Measurements from ENCODE around the gene IER5.

IER5 gene

DNA sequence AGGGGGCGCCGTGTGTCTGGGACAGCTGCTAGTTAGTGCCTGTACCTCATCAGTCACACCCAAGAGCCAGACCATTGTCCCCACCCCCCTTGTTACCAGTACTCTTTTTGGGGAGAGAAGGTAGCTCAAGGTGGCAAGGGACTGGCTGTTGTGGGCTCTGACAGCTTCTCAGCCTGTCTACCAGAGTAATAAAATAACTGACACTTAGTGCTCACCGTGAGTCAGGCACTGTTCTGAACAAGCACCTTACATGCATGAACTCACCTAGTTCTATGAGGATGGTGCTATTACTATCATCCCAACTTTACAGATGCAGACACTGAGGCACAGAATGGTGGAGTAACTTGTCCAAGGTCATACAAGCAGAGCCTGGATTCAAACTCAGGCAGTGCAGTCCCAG, 34.7 kb downstream of the IER5 start:
- no peaks in the 10 kb centered on the region for H3K27me3 Mint-ChIP-seq
- H3K27ac Mint-ChIP-seq = no peak overlapping the region
- no peak overlapping the region for H3K4me3 Mint-ChIP-seq
- no peaks in the 10 kb centered on the region for H3K9me3 Mint-ChIP-seq
- DNase-seq = no peak
- H3K36me3 Mint-ChIP-seq (ENCODE audit: low read depth) = no peaks in the 10 kb centered on the region
- peaks cover 12% of the 10 kb centered on the region for H3K4me1 Mint-ChIP-seq (ENCODE audit: low read depth)

DNA sequence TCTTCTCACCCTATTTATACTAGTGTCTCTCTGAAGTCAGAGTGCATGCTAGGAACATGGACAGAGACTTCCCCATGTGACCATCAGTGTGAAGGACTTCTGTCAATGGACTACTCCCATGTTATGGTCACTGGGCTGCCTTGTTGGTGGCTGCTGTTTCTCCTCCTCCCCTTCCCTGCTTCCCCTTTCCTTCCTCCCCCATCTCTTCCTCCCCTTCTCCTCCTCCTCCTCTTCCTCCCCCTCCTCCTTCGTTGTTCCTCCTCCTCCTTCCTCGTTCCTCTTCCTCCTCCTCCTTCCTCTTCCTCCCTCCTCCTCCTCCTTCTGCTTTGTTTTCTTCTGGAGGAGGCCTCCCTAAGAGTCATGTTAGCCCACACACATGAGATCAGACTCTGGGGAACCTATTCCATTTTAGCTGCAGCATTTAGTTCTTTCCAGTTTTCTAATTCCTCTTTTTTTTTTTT, 35.8 kb downstream of the IER5 start:
- Mint-ChIP-seq H3K4me1 (ENCODE audit: low read depth) (peaks cover 19% of the 10 kb centered on the region), H3K36me3 (ENCODE audit: low read depth) (no peaks in the 10 kb centered on the region), H3K27me3 (peaks cover 5% of the 10 kb centered on the region), H3K4me3 (no peak overlapping the region), H3K27ac (no peak overlapping the region), H3K9me3 (no peaks in the 10 kb centered on the region)
- DNase-seq = no peak

DNA sequence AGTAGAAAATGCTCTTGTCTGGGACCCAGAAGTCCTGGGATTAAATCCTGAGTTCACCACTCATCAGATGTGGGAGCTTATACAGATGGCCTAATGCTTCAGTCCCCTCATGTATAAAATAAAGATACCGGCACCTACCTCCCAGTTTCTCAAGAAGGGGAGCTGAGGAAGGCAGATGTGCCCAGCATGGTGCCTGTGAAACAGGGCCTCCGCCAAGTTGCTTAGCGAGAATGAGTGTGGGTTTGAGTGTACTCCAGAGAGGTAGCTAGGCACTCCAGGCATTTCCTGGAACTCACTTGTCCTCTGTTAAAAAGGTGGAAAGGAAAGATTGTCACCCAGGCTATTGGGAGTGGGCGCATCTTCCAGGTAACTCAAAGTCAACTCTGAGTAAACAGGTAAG, 37.8 kb downstream of the IER5 start:
- Mint-ChIP-seq H3K4me3 (no peak overlapping the region), H3K9me3 (no peaks in the 10 kb centered on the region), H3K36me3 (ENCODE audit: low read depth) (no peaks in the 10 kb centered on the region), H3K27ac (no peak overlapping the region), H3K27me3 (peaks cover 10% of the 10 kb centered on the region), H3K4me1 (ENCODE audit: low read depth) (peaks cover 26% of the 10 kb centered on the region)
- DNase-seq = no peak

DNA sequence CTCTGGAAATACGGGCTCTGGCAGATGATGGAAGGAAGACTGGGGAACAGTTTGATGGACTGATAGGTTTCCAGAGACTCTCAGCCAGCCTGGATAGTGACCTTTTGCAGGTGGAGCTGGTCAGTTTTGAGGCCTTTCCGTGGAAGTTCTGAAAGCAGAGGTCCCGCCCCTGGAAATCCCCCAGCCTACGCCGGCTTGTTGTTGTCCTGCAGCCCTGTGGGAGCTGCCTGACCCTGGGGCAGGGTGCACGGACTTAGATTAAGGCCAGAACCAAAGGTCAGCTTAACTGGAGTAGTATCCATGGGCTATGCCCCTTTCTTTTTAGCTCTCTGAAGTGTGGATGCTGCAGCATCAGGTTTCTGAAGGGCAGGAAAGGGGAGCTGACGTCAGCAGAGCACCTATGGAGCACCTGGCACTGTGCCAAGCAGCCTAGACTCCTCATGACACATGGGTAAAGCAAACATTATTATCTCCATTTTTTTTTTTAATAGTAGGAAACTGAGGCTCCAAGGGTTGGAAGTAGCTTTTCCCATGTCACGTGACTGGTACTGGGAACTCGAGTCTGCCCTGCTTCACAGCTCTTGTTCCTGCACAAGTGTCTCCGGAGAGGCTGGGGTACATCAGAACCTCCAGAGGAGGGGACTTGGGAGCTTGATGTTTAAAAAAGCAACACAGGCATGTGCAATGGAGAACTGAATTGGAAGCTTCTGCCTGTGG, 38.5 kb downstream of the IER5 start:
- H3K27ac Mint-ChIP-seq = no peak overlapping the region
- H3K27me3 Mint-ChIP-seq = peaks cover 10% of the 10 kb centered on the region
- peaks cover 27% of the 10 kb centered on the region for H3K4me1 Mint-ChIP-seq (ENCODE audit: low read depth)

DNA sequence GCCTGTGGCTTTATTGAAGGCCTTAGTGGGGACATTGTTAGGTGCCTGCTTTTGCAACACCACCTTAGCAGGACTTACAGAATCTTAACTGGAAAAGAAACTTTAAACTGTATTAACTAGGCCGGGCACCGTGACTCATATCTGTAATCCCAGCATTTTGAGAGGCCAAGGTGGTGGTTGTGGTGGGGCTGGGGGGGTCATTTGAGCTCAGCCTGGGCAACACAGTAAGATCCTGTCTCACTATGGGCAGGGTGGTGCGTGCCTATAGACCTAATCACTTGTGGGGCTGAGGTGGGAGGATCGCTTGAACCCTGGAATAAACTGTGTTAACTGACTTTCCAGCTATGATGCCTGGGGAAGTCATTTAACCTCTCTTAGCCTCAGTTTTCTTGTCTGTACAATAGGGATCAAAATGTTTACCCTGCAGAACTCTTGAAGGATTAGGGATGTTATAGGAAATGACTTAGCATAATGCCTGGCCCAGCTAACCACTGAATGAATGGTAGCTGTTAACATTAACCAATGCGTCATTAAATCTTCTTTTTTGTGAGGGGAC, 39.5 kb downstream of the IER5 start:
- H3K36me3 Mint-ChIP-seq (ENCODE audit: low read depth) = no peaks in the 10 kb centered on the region
- H3K27me3 Mint-ChIP-seq = peaks cover 10% of the 10 kb centered on the region
- H3K27ac Mint-ChIP-seq = no peak overlapping the region
- DNase-seq = no peak
- peaks cover 27% of the 10 kb centered on the region for H3K4me1 Mint-ChIP-seq (ENCODE audit: low read depth)
- H3K9me3 Mint-ChIP-seq = no peaks in the 10 kb centered on the region
- no peak overlapping the region for H3K4me3 Mint-ChIP-seq

More for the DNA sequence above, 38.5 kb downstream of the IER5 start:
- H3K4me3 Mint-ChIP-seq = no peak overlapping the region
- H3K36me3 Mint-ChIP-seq (ENCODE audit: low read depth) = no peaks in the 10 kb centered on the region
- H3K9me3 Mint-ChIP-seq = no peaks in the 10 kb centered on the region
- no peak for DNase-seq

GRCh38 chr1:181128592-181129497, 40.3 kb downstream of the IER5 start:
- peaks cover 33% of the 10 kb centered on the region for H3K4me1 Mint-ChIP-seq (ENCODE audit: low read depth)
- H3K36me3 Mint-ChIP-seq (ENCODE audit: low read depth) = no peaks in the 10 kb centered on the region
- H3K4me3 Mint-ChIP-seq = no peak overlapping the region
- no peak overlapping the region for H3K27ac Mint-ChIP-seq
- no peak for DNase-seq
- H3K9me3 Mint-ChIP-seq = no peaks in the 10 kb centered on the region
- peaks cover 10% of the 10 kb centered on the region for H3K27me3 Mint-ChIP-seq

GRCh38 chr1:181129771-181130606, 41.5 kb downstream of the IER5 start:
- no peak overlapping the region for H3K27ac Mint-ChIP-seq

DNA sequence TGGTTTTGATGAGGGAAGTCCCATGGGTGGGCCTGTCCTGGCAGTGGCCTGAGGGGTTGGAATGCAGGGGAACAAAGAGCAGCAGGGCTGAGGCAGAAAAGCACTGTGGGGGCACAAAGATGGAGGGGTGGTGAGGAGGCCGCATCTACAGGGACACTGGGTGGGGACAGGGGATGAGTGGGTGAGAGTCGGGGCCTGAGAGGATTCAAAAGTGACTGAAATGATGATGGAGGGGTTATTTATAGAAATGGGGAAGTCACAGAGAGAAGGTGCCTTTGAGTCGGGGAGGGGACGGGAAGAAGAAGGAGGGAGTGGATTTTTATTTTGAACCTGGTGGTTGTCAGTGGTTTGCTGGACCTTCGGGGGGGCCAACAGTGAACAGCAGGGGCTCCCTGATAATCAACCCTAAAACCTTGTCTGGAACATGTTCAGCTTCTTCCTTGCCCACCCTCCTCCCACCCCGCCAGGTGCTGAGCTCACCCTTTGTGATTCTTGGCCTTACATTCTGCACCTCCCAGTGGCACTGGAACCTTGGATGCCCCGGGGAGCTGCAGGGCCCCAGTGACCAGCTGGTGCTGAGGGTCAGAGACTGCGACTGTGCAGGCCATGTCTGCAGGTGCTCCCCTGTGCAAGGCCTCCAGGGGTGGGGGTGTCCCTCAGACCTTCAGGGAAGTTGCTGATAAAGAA, 42.9 kb downstream of the IER5 start:
- peaks cover 54% of the 10 kb centered on the region for H3K4me1 Mint-ChIP-seq (ENCODE audit: low read depth)
- H3K4me3 Mint-ChIP-seq = no peak overlapping the region
- no peaks in the 10 kb centered on the region for H3K9me3 Mint-ChIP-seq
- peak overlapping the region; percentile 15 for H3K27ac Mint-ChIP-seq
- no peaks in the 10 kb centered on the region for H3K36me3 Mint-ChIP-seq (ENCODE audit: low read depth)
- DNase-seq = no peak
- H3K27me3 Mint-ChIP-seq = peaks cover 10% of the 10 kb centered on the region

More at GRCh38 chr1:181129771-181130606, 41.5 kb downstream of the IER5 start:
- no peak for DNase-seq
- H3K27me3 Mint-ChIP-seq = peaks cover 10% of the 10 kb centered on the region
- peaks cover 41% of the 10 kb centered on the region for H3K4me1 Mint-ChIP-seq (ENCODE audit: low read depth)
- H3K9me3 Mint-ChIP-seq = no peaks in the 10 kb centered on the region
- no peaks in the 10 kb centered on the region for H3K36me3 Mint-ChIP-seq (ENCODE audit: low read depth)
- no peak overlapping the region for H3K4me3 Mint-ChIP-seq

DNA sequence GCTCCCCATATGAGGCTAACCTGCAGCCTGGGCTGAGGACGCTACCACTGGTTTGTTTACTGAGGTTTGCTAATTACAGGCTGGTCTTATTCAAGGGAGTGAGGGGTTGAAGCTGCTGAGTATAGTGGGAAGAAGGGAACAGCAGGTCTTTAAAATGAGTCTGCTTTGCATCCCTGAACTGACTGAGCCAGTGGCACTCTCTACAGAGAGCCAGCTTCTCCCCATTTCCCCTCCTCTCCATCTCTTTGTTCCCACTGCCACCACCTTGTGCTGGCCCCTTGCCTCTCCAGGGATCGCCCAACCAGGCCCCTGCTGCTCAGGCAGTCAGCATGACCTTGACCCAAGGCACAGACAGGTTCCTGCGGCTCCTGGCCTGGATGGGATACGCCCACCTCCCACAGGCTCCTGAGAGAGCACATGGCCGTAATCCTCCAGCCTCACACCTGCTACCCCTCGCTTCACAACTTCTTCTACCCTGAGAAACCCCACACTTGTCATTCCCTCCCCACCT, 45.0 kb downstream of the IER5 start:
- H3K27me3 Mint-ChIP-seq = peaks cover 10% of the 10 kb centered on the region
- no peak for DNase-seq
- no peaks in the 10 kb centered on the region for H3K9me3 Mint-ChIP-seq
- peaks cover 59% of the 10 kb centered on the region for H3K4me1 Mint-ChIP-seq (ENCODE audit: low read depth)
- H3K4me3 Mint-ChIP-seq = no peak overlapping the region
- H3K36me3 Mint-ChIP-seq (ENCODE audit: low read depth) = no peaks in the 10 kb centered on the region
- H3K27ac Mint-ChIP-seq = no peak overlapping the region

GRCh38 chr1:181133969-181134418, 45.5 kb downstream of the IER5 start:
- Mint-ChIP-seq H3K4me3 (no peak overlapping the region), H3K9me3 (no peaks in the 10 kb centered on the region), H3K27me3 (peaks cover 8% of the 10 kb centered on the region), H3K4me1 (ENCODE audit: low read depth) (peaks cover 61% of the 10 kb centered on the region), H3K36me3 (ENCODE audit: low read depth) (no peaks in the 10 kb centered on the region), H3K27ac (peak overlapping the region; percentile 63)
- DNase-seq = no peak

DNA sequence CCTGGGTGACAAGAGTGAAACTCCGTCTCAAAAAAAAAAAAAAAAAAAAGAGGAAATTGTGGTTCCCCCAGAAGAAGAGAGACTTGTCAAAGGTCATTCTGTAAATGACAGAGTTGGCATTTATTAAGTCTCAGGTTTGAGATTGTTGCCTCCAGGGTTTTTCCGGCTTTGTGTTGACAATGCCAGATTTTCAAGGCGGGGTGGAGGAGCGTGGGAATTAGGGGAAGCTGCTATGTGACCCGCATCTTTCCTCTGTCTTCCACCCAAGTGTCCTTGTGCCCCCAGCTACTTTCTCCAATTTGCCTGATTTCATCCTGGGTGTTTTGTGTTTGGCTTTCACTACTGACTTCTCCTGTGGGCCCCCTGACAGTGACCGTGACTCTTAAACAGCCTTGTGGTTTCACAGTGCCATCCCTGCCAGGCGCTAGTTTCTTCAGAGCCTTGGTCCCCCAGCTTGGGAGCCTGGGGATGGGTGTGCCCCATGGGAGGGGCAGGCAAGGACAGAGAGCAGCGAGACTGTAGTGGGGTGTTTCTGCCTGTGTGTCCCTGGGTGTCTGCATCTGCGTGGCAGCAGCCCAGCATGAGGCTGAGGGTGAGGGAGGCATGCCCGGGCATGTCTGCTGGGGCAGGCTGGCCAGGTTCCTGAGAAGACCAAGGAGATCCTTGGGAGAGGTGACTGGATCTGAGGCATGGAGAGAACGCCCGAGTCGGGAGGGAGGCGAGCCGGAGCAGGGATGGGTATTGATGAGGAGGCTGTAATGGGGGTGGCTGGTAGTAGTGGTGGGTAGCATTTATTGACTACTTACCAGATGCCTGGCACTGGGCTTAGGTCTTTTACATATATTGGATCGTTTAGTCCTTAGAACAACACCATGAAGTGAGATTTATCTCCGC, 46.3 kb downstream of the IER5 start:
- Mint-ChIP-seq H3K4me3 (peak overlapping the region; percentile 51), H3K27ac (peak overlapping the region; percentile 88)
- DNase-seq = no peak

GRCh38 chr1:181135437-181135731, 46.9 kb downstream of the IER5 start:
- Mint-ChIP-seq H3K36me3 (ENCODE audit: low read depth) (no peaks in the 10 kb centered on the region), H3K4me3 (no peak overlapping the region), H3K4me1 (ENCODE audit: low read depth) (peaks cover 67% of the 10 kb centered on the region), H3K9me3 (no peaks in the 10 kb centered on the region), H3K27me3 (no peaks in the 10 kb centered on the region), H3K27ac (peak overlapping the region; percentile 88)
- no peak for DNase-seq

More for the DNA sequence above, 46.3 kb downstream of the IER5 start:
- peaks cover 4% of the 10 kb centered on the region for H3K27me3 Mint-ChIP-seq
- H3K36me3 Mint-ChIP-seq (ENCODE audit: low read depth) = no peaks in the 10 kb centered on the region
- no peaks in the 10 kb centered on the region for H3K9me3 Mint-ChIP-seq
- H3K4me1 Mint-ChIP-seq (ENCODE audit: low read depth) = peaks cover 63% of the 10 kb centered on the region

Data from activated T-cell treated with anti-CD3 and anti-CD28 coated beads, Interleukin-2, amount 50 U/mL, for 24 hours (primary cell).